Panc1 (cell line): ENCODE results near the gene ATOH8. TPM values are rescaled to one million over a fixed set of nuclear protein-coding genes. Genes with fewer than 3 reads are reported as not detected.

ENCODE experiments used
- ATAC-seq: fragments of 200-7000 bp; cut with Tn5 transposase; 2 replicates; pipeline ENCODE4 v1.9.1; 2020; ENCODE audit warnings: mild to moderate bottlenecking, moderate library complexity
- BruUV-seq: library from RNA; stranded (reverse); fragments of 400-500 nt; replicated peaks from 2 replicates; lab custom pipeline; 2021; lab: Mats Ljungman, UMichigan
- CTCF ChIA-PET: fragments of 300-600 bp; sonication (Branson Sonifier 250); formaldehyde crosslinking; loops from one replicate; lab custom pipeline; 2022; ENCODE audit warnings: antibody characterized with exemption; lab: Charles Lee
- POLR2A ChIA-PET: fragments of 300-600 bp; sonication (Branson Sonifier 250); formaldehyde crosslinking; loops from one replicate; lab custom pipeline; 2022; ENCODE audit warnings: antibody characterized with exemption; lab: Charles Lee
- DNase-seq: peaks from one replicate; pipeline ENCODE4 v3.0.0-alpha.2; 2010; ENCODE audit warnings: low read depth, low spot score
- H3K27ac ChIP-seq: 2 replicates; pipeline ENCODE4 v1.5.1; 2011; ENCODE audit warnings: mild to moderate bottlenecking, low read length, inconsistent platforms
- H3K27me3 ChIP-seq: fragments of 200-500 bp; sonication (Bioruptor generic); 2 replicates; pipeline ENCODE4 v1.6.0; 2014; ENCODE audit warnings: low read length, inconsistent platforms; ENCODE audit not compliant: control insufficient read depth, insufficient read depth
- H3K36me3 ChIP-seq: fragments of 200-500 bp; sonication (Bioruptor generic); 2 replicates; pipeline ENCODE4 v1.5.1; 2014; ENCODE audit warnings: inconsistent platforms, mild to moderate bottlenecking, low read length, moderate library complexity; ENCODE audit not compliant: control insufficient read depth, insufficient read depth
- H3K4me1 ChIP-seq: 2 replicates; pipeline ENCODE4 v1.5.1; 2011; ENCODE audit warnings: inconsistent platforms, mild to moderate bottlenecking, low read length, moderate library complexity; ENCODE audit not compliant: control insufficient read depth, insufficient read depth
- H3K4me3 ChIP-seq, 2 experiments: 2 replicates each; pipeline ENCODE4 v1.5.1; 2011 to 2012; ENCODE audit warnings: low read depth in 2 of 2, low read length in 2 of 2, mild to moderate bottlenecking in 2 of 2, inconsistent platforms in 1 of 2, moderate library complexity in 1 of 2
- H3K9me3 ChIP-seq: fragments of 200-500 bp; sonication (Bioruptor generic); 2 replicates; pipeline ENCODE4 v1.5.1; 2014; ENCODE audit warnings: low read depth, mild to moderate bottlenecking, inconsistent platforms, low read length, moderate library complexity; ENCODE audit not compliant: control insufficient read depth, insufficient read depth
- CTCF ChIP-seq: fragments of 450-650 bp; IDR thresholded peaks from 2 replicates; pipeline ENCODE4 v1.5.1; 2017; ENCODE audit warnings: mild to moderate bottlenecking
- POLR2AphosphoS5 ChIP-seq: IDR thresholded peaks from 2 replicates; pipeline ENCODE4 v1.6.1; 2012; ENCODE audit warnings: mild to moderate bottlenecking, low read depth, low read length, moderate library complexity
- SIN3A ChIP-seq: IDR thresholded peaks from 2 replicates; pipeline ENCODE4 v1.6.1; 2012; ENCODE audit warnings: low read depth, mild to moderate bottlenecking, low read length, moderate library complexity, borderline replicate concordance; ENCODE audit not compliant: insufficient read depth
- TCF7L2 ChIP-seq: IDR thresholded peaks from 2 replicates; pipeline ENCODE4 v1.6.1; 2011; ENCODE audit warnings: mild to moderate bottlenecking, low read depth, low read length, inconsistent platforms
- in situ Hi-C: cut with HindIII; loops from 2 replicates; pipeline ENCODE4 v1.10.0; 2016; ENCODE audit warnings: low sequenced_read_pairs, low pct_unique_long_range_greater_than_20kb
- intact Hi-C: fragments of 100-400 bp; cut with micrococcal nuclease; formaldehyde crosslinking; loops from one replicate; pipeline ENCODE4 v1.10.0; 2022; ENCODE audit not compliant: unreplicated experiment
- total RNA-seq: library from RNA; stranded (reverse); gene quantifications from one replicate; pipeline ENCODE4 v1.2.1, GENCODE V29; 2021; ENCODE audit not compliant: unreplicated experiment
- TF ChIP-seq, protein P1 (sequence below), 2 experiments: IDR thresholded peaks; 2 replicates each; pipeline ENCODE4 v1.6.1; 2011 to 2012; ENCODE audit warnings: low read depth in 2 of 2, control low read depth in 1 of 2, low read length in 1 of 2, mild to moderate bottlenecking in 1 of 2, moderate library complexity in 1 of 2; ENCODE audit not compliant: insufficient read depth in 1 of 2

ATOH8 gene
- total RNA-seq, 1 experiment from 2014 or later, result 3.8 TPM

DNA sequence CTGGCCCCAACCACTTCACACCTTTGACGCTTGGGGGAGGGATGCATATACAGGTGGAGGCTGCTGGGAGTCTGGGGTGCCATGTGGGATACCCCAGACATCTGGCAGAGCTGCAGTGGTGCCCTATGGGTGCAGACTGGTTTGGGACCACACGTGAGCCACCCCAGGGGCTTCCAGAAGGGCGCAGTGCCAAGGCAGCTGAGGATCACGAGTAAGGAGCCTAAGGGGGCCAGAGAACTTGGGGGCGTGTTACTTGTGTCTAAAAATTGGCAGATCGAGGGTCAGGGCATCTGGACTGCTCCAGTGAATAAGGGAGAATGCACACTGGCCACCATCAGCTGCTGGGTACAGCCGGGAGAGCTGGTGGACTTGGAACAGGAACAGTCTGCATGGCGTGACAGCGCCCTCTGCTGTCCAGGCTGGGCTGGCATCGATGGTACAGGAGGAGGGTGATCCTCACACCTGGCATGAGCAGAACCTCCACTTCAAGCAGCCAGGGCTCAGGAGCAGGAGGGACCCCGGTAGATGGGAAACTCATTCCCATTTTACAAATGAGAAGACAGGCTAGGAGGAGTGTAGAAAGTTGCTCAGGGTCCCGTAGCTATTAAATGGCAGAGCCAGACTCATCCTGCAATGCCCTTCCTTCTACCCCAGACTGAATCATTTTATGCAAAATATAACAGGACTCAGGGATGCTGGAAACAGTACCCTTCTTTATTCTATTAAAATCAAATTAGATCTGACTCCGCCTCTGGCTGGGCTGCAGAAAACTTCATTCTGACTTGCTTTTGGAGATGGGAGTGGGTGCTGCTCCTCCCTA lies 60.4 kb downstream of the ATOH8 start:
- Histone ChIP-seq H3K9me3 (no peaks in the 10 kb centered on the region), H3K27me3 (no peaks in the 10 kb centered on the region), H3K27ac (no peak overlapping the region), H3K36me3 (no peaks in the 10 kb centered on the region), H3K4me1 (no peaks in the 10 kb centered on the region), H3K4me3 (no peak overlapping the region)
- POLR2A ChIA-PET, result no interaction called here
- BruUV-seq, result no TSS peak
- intact Hi-C loops, result loop anchor here (1.0 kb wide), 2 partner anchors 64 to 85 kb away; no protein-coding TSS in a partner anchor
- peak; percentile 95 for TF ChIP-seq CTCF
- TF ChIP-seq, protein P1, sequence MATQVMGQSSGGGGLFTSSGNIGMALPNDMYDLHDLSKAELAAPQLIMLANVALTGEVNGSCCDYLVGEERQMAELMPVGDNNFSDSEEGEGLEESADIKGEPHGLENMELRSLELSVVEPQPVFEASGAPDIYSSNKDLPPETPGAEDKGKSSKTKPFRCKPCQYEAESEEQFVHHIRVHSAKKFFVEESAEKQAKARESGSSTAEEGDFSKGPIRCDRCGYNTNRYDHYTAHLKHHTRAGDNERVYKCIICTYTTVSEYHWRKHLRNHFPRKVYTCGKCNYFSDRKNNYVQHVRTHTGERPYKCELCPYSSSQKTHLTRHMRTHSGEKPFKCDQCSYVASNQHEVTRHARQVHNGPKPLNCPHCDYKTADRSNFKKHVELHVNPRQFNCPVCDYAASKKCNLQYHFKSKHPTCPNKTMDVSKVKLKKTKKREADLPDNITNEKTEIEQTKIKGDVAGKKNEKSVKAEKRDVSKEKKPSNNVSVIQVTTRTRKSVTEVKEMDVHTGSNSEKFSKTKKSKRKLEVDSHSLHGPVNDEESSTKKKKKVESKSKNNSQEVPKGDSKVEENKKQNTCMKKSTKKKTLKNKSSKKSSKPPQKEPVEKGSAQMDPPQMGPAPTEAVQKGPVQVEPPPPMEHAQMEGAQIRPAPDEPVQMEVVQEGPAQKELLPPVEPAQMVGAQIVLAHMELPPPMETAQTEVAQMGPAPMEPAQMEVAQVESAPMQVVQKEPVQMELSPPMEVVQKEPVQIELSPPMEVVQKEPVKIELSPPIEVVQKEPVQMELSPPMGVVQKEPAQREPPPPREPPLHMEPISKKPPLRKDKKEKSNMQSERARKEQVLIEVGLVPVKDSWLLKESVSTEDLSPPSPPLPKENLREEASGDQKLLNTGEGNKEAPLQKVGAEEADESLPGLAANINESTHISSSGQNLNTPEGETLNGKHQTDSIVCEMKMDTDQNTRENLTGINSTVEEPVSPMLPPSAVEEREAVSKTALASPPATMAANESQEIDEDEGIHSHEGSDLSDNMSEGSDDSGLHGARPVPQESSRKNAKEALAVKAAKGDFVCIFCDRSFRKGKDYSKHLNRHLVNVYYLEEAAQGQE (IDR thresholded peaks at IDR 0.05; ENCODE audit: insufficient read depth in 1 of 2, low read depth in 2 of 2, low read length in 1 of 2), result peak in 1 of 2 experiments; percentile 19; a peak in 1 of 4 replicates
- no peak for TF ChIP-seq SIN3A
- in situ Hi-C loops, result no loop called here
- peak; percentile 63 for DNase-seq
- CTCF ChIA-PET, result interaction anchor here (1.0 to 1.4 kb wide), 9 partner anchors 50 to 177 kb away, joined by 3 to 18 read pairs (median 4); partner anchors contain the start of gene ATOH8
- peak; percentile 99 for ATAC-seq

- Histone ChIP-seq H3K27ac (no peak overlapping the region), H3K9me3 (no peaks in the 10 kb centered on the region), H3K4me1 (no peaks in the 10 kb centered on the region), H3K27me3 (no peaks in the 10 kb centered on the region), H3K36me3 (no peaks in the 10 kb centered on the region), H3K4me3 (no peak overlapping the region)
- intact Hi-C loops, result loop anchor here (1.0 kb wide), 2 partner anchors 65 to 86 kb away; no protein-coding TSS in a partner anchor
- ChIA-PET CTCF (interaction anchor here (0.6 to 1.4 kb wide), 13 partner anchors 40 to 178 kb away, joined by 3 to 18 read pairs (median 6); partner anchors contain the start of gene ATOH8), POLR2A (no interaction called here)
- DNase-seq, result no peak
- BruUV-seq, result no TSS peak
- TF ChIP-seq, protein P1 (IDR thresholded peaks at IDR 0.05; ENCODE audit: insufficient read depth in 1 of 2, low read depth in 2 of 2, low read length in 1 of 2), result no peak
- TF ChIP-seq CTCF, result no peak
- TF ChIP-seq TCF7L2, result no peak
- TF ChIP-seq POLR2AphosphoS5, result no peak
- no peak for TF ChIP-seq SIN3A
- peak; percentile 29 for ATAC-seq
- in situ Hi-C loops, result no loop called here
Measured at GRCh38 chr2:85814802-85815550, 61.2 kb downstream of the ATOH8 start.
